OCI-LY1 (cell line): ENCODE measurements around the gene POLR3GL.

Experiments
- H2AFZ ChIP-seq: fragments of 200-600 bp; sonication (generic), shearing (Covaris generic); 2 replicates; pipeline ENCODE4 v1.6.0; 2014; ENCODE audit warnings: antibody characterized with exemption, mild to moderate bottlenecking, low read length
- H3F3A ChIP-seq: fragments of 200-600 bp; sonication (generic), shearing (Covaris generic); 2 replicates; pipeline ENCODE4 v1.6.0; 2014; ENCODE audit warnings: mild to moderate bottlenecking, antibody characterized with exemption, low read length, moderate library complexity; ENCODE audit not compliant: insufficient read depth
- H3K27ac ChIP-seq: fragments of 200-600 bp; sonication (generic); 2 replicates; pipeline ENCODE4 v1.5.1; 2014; ENCODE audit warnings: low read length, mixed run types, mild to moderate bottlenecking, low read depth; ENCODE audit not compliant: poor library complexity, severe bottlenecking
- H3K27me3 ChIP-seq: fragments of 200-600 bp; sonication (generic); 2 replicates; pipeline ENCODE4 v1.6.0; 2014; ENCODE audit warnings: antibody characterized with exemption, mild to moderate bottlenecking, low read length, moderate library complexity; ENCODE audit not compliant: insufficient read depth
- H3K36me3 ChIP-seq: fragments of 200-600 bp; sonication (generic); 2 replicates; pipeline ENCODE4 v1.6.1; 2014; ENCODE audit warnings: mild to moderate bottlenecking, antibody characterized with exemption, low read length, moderate library complexity, mixed read lengths; ENCODE audit not compliant: insufficient read depth
- H3K4me1 ChIP-seq: fragments of 200-600 bp; sonication (generic); 2 replicates; pipeline ENCODE4 v1.5.1; 2014; ENCODE audit warnings: mild to moderate bottlenecking, low read length, moderate library complexity; ENCODE audit not compliant: insufficient read depth, severe bottlenecking
- H3K4me2 ChIP-seq: fragments of 200-600 bp; sonication (generic), shearing (Covaris generic); 2 replicates; pipeline ENCODE4 v1.6.1; 2014; ENCODE audit warnings: low read length
- H3K4me3 ChIP-seq: fragments of 200-600 bp; sonication (generic); 2 replicates; pipeline ENCODE4 v1.5.1; 2014; ENCODE audit warnings: low read length, low read depth, mild to moderate bottlenecking, mixed read lengths; ENCODE audit not compliant: poor library complexity, severe bottlenecking
- H3K79me2 ChIP-seq: fragments of 200-600 bp; shearing (Covaris generic); 2 replicates; pipeline ENCODE4 v1.6.1; 2016; ENCODE audit warnings: mixed run types, low read length, mixed read lengths; ENCODE audit not compliant: insufficient read depth
- H3K9ac ChIP-seq: fragments of 200-600 bp; sonication (generic), shearing (Covaris generic); 2 replicates; pipeline ENCODE4 v1.6.1; 2014; ENCODE audit warnings: mild to moderate bottlenecking, low read length, mixed read lengths
- H3K9me2 ChIP-seq: fragments of 200-600 bp; sonication (generic), shearing (Covaris generic); 2 replicates; pipeline ENCODE4 v1.6.1; 2014; ENCODE audit warnings: low read depth, mild to moderate bottlenecking, low read length, mixed read lengths
- H3K9me3 ChIP-seq: fragments of 200-600 bp; shearing (Covaris generic); 2 replicates; pipeline ENCODE4 v1.6.1; 2014; ENCODE audit warnings: low read length, mixed read lengths
- H4K20me1 ChIP-seq: fragments of 200-600 bp; sonication (generic), shearing (Covaris generic); 2 replicates; pipeline ENCODE4 v1.6.0; 2016; ENCODE audit warnings: mild to moderate bottlenecking, low read length; ENCODE audit not compliant: insufficient read depth
- CTCF ChIP-seq: fragments of 200-600 bp; sonication (generic), shearing (Covaris generic); IDR thresholded peaks from 2 replicates; pipeline ENCODE4 v1.5.1; 2017; ENCODE audit warnings: mild to moderate bottlenecking, antibody characterized with exemption, low read length, moderate library complexity, mixed read lengths
- EZH2 ChIP-seq: fragments of 200-600 bp; sonication (generic), shearing (Covaris generic); IDR thresholded peaks from 2 replicates; pipeline ENCODE4 v1.8.0; 2017; ENCODE audit warnings: borderline replicate concordance, mixed run types, mild to moderate bottlenecking, antibody characterized with exemption, low read length, moderate library complexity, mixed read lengths

Gene POLR3GL

GRCh38 chr1:146007489-146008133 is 43.1 kb downstream of the POLR3GL start:
- Histone ChIP-seq H3K4me1 (peaks cover 28% of the 10 kb centered on the region), H3K36me3 (no peaks in the 10 kb centered on the region), H3K4me3 (no peak overlapping the region), H3K27ac (peak overlapping the region; percentile 79), H2AFZ (no peak overlapping the region), H3K27me3 (no peaks in the 10 kb centered on the region), H3K4me2 (peak overlapping the region; percentile 64; the same call in 1 of the 2 replicates), H3F3A (no peaks in the 10 kb centered on the region), H3K79me2 (no peaks in the 10 kb centered on the region), H3K9me3 (no peaks in the 10 kb centered on the region), H4K20me1 (no peaks in the 10 kb centered on the region), H3K9ac (no peak overlapping the region), H3K9me2 (no peaks in the 10 kb centered on the region)
- TF ChIP-seq EZH2 (no peak), CTCF (no peak)

- Histone ChIP-seq H3K9me2 (no peaks in the 10 kb centered on the region), H3K36me3 (no peaks in the 10 kb centered on the region), H3K9me3 (no peaks in the 10 kb centered on the region), H3K4me2 (no peak overlapping the region), H3F3A (no peaks in the 10 kb centered on the region), H3K27ac (no peak overlapping the region), H3K9ac (no peak overlapping the region), H3K4me1 (peaks cover 26% of the 10 kb centered on the region), H3K4me3 (no peak overlapping the region), H4K20me1 (no peaks in the 10 kb centered on the region), H3K27me3 (no peaks in the 10 kb centered on the region), H2AFZ (no peak overlapping the region), H3K79me2 (no peaks in the 10 kb centered on the region)
- TF ChIP-seq EZH2, result no peak
- TF ChIP-seq CTCF, result no peak
Observed at GRCh38 chr1:146010126-146010738, 45.7 kb downstream of the POLR3GL start.

- no peaks in the 10 kb centered on the region for H3F3A ChIP-seq
- H4K20me1 ChIP-seq, result no peaks in the 10 kb centered on the region
- no peak overlapping the region for H3K4me3 ChIP-seq
- H3K9ac ChIP-seq, result no peak overlapping the region
- H3K27me3 ChIP-seq, result no peaks in the 10 kb centered on the region
- no peaks in the 10 kb centered on the region for H3K9me2 ChIP-seq
- H3K36me3 ChIP-seq, result no peaks in the 10 kb centered on the region
- H3K9me3 ChIP-seq, result no peaks in the 10 kb centered on the region
- TF ChIP-seq EZH2, result no peak
- TF ChIP-seq CTCF, result peak; percentile 91
- H3K27ac ChIP-seq, result no peak overlapping the region
- H3K4me1 ChIP-seq, result no peaks in the 10 kb centered on the region
- no peak overlapping the region for H2AFZ ChIP-seq
- no peaks in the 10 kb centered on the region for H3K79me2 ChIP-seq
- H3K4me2 ChIP-seq, result no peak overlapping the region
Observed at GRCh38 chr1:146012703-146013558, 48.4 kb downstream of the POLR3GL start.
